ENCODE data around the gene COMMD7.

Gene COMMD7

DNA sequence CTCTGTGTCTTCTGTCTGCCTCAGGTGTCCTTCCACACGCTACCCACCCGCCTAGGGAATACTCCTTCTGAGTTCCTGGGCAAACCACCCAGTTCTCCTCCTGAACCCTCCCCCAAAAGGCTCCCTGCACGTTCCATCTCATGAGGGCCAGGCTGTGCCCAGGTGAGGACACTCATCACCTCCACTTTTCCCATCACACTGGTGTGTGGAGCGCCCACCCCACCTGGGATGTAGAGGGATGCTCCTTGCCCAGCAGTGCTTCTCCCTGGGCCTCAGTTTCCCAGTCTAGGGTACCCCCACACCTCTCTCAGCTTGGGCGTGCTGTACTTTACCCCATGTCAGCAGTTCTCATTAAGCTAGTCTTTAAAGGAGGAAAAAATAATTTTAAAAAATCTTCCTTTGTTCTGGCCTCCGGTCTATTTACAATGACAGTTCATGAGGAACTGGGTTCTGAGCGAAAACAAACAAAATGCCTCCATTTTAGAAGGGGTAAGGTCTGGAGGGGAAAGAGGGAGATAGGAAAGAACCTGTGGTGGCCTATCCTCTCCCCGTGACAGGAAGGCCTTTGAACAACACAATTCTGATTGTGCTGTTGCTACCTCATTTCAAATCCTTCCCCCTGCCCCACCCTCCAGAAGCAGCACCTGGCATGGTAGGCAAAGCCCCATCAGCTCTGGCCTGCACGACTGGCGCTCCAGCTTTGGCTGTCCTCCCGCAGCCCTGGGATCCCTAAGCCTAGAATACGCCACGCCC lies 67.9 kb downstream of the COMMD7 start:
- peak; percentile 92 for DNase-seq (ENCODE audit: low spot score)

GRCh38 chr20:32674362-32674789 lies 68.9 kb downstream of the COMMD7 start:
- DNase-seq (ENCODE audit: low spot score), result peak; percentile 70

DNA sequence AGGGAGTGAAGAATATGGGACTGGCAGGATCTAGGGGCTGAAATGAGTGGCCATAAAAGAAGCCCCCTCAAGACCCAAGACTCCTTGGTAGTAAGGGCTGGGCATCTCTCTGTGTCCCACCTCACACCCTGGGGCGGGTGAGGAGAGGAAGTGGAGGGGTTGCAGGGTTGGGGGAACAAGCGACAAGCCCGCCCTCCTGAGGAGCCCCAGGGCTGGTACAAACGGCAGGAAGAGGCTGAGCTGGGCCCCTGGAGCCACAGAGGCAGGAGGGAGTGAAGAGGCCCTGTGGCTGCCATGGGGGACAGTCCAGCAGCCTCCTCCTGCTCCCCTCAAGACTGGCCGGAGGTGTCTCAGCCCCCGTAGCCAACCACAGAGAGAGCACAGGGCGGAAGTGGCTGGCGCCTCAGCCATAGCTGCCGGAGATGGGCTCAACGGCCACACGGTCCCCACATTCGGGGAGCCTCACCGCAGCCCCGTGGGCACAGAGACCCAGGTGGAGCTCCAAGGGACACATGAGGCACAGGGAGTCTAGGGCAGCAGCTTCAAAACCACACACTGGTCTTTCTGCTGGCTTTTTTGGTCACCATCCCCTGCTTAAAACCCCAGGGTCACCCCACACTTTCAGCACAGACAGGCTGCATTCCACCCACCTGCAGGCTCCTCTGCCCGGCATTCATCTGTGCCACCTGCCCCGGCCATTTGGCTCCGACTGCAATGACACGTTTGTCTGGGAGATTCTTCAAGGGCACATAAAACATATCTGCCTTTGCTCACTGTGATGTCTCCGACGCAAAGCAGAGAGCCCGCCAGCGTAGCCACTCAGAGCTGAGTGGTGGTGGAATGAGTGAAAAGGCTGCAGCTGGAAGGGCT lies 70.0 kb downstream of the COMMD7 start:
- no peak for DNase-seq (ENCODE audit: low spot score)

DNA sequence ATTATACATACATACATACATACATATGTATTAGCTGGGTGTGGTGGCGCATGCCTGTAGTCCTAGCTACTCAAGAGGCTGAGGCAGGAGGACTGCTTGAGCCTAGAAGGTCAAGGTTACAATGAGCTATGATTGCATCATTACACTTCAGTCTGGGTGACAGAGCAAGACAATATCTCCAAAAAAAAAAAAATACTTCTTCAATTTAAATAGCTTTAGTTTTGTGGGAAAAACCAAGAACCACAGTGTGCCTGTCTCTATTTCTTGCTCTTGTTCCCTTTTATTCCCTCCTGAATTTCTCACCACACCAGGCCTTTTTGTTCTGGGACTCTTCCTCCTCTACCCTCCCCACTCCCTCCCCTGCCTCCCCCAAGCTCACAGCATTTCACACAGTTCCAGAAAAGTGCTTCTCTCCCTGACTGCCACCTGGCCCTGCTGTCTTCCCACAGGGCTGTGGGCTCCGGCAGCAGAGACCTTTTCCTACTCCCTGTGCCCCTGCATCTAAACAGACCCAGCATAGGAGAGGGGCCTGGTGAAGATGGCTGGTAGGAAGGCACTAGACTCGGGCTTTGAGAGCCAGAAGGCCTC lies 70.8 kb downstream of the COMMD7 start:
- no peak for DNase-seq (ENCODE audit: low spot score)

DNA sequence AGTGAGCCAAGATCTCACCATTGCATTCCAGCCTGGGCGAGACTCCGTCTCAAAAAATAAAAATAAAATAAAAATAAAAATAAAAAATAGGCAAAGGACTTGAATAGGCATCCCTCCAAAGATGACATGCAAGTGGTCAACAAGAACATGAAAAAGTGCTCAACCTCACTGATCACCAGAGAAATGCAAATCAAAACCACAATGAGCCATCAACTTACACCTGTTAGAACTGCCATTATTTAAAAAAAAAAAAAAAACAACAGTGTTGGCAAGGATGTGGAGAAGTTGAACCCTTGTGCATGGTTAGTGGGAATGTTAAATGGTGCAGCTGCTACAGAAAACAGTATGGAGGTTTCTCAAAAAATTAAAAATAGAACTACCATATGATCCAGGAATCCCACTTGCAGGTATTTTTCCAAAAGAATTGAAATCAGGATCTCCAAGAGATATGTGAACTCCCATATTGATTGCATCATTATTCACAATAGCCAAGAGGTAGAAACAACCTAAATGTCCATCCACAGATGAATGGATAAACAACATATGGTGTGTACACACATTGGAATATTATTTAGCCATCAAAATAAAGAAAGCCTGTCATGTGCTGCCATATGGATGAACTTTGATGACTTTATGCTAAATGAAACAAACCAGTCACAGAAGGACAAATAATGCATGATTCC lies 72.4 kb downstream of the COMMD7 start:
- DNase-seq (ENCODE audit: low spot score), result no peak

DNA sequence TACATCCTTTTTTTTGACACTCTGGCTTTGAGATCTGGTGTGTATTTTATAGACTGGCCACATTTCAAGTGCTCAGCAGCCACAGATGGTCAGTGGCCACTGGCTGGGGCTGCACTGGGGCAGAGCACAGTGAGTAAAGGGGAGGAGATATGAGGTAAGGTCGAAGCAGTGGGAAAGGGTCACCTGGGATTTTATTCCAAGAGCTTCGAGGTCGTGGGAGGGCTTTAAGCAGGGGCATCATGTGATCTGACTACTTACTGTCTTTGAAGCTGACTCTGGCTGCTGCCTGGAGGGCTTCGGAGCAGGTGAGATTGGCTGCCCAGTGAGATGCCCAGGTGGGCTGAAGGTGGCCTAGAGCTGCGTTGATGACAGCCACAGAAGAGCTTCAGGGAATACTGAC lies 76.2 kb downstream of the COMMD7 start:
- DNase-seq (ENCODE audit: low spot score), result no peak

GRCh38 chr20:32664678-32665159 lies 78.5 kb downstream of the COMMD7 start:
- peak; percentile 44 for DNase-seq (ENCODE audit: low spot score)

DNA sequence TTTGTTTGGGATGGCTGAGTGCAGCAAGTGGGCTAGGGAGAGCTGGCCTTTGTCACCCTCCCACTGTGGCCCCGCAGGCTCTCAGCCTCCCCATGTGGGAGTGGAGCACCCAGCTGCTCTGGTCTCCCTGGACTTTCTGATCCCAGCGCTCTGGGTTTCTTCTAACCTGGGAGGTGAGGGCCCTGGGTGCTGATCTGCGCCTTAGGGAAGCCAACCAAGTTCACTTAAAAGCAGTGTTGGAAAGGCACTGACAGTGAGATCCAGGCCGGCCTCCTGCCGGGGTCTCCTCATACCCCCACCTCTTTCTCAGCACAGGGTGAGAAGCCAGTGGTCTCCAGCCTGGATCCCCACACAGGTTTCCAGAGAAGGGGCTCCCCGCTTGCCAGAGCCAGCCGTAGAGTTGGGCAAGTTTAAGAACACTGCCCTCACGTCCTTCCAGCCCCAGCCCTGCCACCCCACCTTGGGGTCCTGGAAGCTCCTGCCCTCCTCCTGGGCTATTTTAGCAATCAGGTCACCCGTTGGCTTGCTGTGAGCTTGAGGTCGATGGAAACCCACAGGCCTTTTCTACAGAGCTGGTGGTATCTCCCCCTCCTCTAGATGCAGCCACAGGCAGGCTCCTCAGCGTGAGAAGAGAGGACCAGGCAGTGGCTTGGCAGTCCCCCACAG lies 79.1 kb downstream of the COMMD7 start:
- DNase-seq (ENCODE audit: low spot score), result no peak

DNA sequence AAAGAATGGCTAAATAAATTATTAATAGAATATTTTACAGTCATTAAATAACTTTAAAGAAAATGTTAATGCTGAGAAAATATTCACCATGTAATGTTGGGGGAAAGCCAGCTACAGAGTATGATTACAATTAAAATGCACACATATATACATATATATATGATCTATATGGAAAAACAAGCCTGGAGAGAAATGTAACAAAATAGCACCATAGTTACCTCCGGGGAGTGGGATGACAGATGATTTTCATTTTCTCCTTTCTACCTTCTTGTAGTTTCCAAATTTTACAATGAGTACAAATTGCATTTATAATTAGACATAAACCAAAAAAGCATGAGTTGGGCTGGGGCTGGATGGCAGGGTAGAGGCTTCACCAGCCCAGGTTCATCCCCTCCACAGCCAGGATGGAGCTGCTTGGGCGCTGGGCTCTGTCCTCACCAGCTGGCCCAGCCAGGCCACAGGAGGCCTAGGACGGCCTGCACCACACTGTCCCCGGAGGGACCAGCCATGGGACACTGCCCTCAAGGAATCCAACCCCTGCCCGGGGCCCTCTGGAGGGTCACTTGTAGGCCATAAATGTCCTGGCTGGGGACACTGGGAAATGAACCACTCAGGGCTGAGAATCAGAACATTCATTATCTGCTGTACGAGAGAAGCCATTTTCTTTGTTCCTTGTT lies 79.8 kb downstream of the COMMD7 start:
- DNase-seq (ENCODE audit: low spot score), result no peak

- DNase-seq (ENCODE audit: low spot score), result no peak
Observed at GRCh38 chr20:32661820-32662528, 81.3 kb downstream of the COMMD7 start.

DNA sequence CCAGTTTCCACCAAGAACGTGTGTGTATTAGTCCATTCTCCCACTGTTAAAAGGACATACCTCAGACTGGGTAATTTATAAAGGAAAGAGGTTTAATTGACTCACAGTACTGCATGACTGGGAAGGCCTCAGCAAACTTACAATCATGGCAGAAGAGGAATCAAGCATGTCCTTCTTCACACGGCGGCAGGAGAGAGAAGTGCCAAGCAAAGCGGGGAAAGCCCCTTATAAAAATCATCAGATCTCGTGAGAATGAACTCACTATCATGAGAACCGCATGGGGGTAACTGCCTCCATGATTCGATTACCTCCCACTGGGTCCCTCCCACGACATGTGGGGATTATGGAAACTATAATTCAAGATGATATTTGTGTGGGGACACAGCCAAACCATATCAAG lies 82.6 kb downstream of the COMMD7 start:
- no peak for DNase-seq (ENCODE audit: low spot score)

DNA sequence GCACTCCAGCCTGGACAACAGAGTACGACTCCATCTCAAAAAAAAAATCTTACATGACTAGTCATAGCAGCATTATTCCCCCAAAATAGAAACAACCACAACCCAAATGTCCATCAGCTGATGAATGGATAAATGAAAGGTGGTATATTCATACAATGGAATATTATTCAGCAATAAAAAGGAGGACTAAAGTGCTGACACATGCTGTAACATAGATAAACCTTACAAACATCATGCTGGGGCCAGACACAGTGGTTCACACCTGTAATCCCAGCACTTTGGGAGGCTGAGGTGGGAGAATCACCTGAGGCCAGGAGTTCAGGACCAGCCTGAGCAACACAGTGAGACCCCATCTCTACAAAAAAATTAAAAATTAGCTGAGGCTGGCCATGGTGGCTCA lies 86.4 kb downstream of the COMMD7 start:
- DNase-seq (ENCODE audit: low spot score), result no peak

- DNase-seq (ENCODE audit: low spot score), result no peak
Observed at GRCh38 chr20:32655903-32656512, 87.3 kb downstream of the COMMD7 start.

GRCh38 chr20:32652739-32653526 lies 90.3 kb downstream of the COMMD7 start:
- peak; percentile 88 for DNase-seq (ENCODE audit: low spot score)

All from SW480 (cell line).